ENCODE measurements around the gene PLEKHH3.
"Not testable (repeated sequence)": the region's sequence is repeated elsewhere in the genome, so short reads cannot be mapped to it uniquely, and the experiment has no call there.

The PLEKHH3 gene

DNA sequence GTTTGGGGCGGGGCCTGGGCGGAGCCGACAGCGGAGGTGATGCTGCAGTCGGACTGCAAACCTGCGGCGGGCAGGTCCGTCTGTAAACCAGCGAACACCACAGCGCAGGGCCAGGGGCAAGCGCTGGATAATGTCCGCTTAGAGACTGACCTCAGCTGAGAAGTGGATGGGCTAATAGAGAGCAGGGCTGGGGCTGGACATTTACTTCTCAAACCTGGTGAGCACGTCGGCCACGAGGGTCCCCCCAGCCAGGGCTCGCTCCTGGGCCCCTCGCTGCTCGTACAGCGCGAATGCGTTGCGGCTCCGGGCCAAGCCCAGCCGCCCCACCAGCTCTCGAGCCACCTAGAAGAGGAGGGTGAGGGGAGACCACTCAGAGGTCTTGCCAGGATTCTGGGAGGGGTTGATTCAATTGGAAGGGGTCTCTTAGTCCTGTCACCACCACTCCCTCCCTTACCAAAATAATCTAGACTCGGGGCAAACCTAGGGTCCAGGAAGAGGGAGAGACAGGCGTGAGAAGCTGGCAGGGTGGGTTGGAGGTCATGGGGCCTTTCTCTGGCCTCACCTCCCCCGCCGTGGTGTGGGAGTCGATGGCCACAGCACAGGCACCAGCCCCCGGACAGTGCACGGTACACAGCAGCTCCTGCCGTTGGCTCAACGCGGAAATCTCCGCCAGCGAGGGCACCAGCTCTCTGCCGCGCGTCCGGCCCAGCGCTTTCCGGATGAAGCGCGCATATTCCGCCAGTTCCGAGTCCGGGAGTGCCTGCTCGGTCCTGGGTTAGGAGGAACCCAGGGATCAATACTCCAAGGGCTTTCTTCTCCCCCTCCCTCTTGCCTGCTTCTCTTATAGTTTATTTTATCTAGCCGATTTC is 5.8 kb downstream of the PLEKHH3 start:
- no peak for DNase-seq (ENCODE audit: low spot score)

GRCh38 chr17:42669977-42670788 is 6.6 kb downstream of the PLEKHH3 start:
- no peak for DNase-seq (ENCODE audit: low spot score)

DNA sequence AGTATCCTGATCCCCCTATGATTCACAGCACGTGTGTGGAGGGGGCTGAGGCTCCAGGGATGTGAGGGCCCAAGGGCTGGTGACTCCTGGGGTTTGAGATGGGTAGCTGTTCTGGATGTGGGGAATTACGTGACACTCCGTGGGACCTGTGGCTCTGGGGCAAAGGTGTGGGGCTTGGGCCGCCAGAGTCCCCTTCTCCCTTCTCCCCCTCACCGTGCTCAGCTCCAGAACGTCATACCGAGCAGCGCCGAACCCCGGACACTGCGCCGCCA is 7.2 kb downstream of the PLEKHH3 start:
- no peak for DNase-seq (ENCODE audit: low spot score)

GRCh38 chr17:42667088-42667951 is 9.5 kb downstream of the PLEKHH3 start:
- DNase-seq (ENCODE audit: low spot score) = peak; percentile 88

GRCh38 chr17:42666126-42666525 is 10.7 kb downstream of the PLEKHH3 start:
- not testable (repeated sequence) for DNase-seq (ENCODE audit: low spot score)

DNA sequence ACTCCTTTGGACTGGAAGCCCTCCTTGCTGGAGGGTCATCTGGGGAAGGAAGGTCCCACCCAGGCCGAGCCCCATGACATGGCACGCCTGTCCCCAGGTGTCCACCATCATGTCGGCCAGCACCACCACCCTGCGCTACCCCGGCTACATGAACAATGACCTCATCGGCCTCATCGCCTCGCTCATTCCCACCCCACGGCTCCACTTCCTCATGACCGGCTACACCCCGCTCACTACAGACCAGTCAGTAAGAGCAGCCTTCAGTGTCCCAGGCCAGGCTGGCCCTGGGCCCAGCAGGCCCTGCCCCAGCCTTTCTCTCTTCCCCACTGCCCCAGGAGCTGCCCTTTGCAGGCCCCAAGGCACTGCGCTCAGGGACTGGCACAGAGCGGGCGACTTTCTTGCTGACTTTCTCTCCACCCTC is 11.2 kb downstream of the PLEKHH3 start:
- no peak for DNase-seq (ENCODE audit: low spot score)

GRCh38 chr17:42660692-42661345 is 16.0 kb downstream of the PLEKHH3 start:
- peak; percentile 70 for DNase-seq (ENCODE audit: low spot score)

DNA sequence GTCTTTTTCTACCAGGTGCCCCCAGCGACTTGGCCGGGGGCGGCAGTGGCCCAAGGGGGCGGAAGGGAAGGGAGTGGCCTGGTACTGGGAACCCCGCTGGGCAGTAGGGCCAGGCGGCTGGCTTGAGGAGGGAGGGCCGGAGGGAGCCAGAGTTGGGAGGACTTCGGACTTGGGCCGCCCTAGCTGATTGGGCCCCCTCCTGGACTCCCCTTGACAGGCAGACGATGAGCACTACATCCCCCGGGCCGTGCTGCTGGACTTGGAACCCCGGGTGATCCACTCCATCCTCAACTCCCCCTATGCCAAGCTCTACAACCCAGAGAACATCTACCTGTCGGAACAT is 16.9 kb downstream of the PLEKHH3 start:
- not testable (repeated sequence) for DNase-seq (ENCODE audit: low spot score)

DNA sequence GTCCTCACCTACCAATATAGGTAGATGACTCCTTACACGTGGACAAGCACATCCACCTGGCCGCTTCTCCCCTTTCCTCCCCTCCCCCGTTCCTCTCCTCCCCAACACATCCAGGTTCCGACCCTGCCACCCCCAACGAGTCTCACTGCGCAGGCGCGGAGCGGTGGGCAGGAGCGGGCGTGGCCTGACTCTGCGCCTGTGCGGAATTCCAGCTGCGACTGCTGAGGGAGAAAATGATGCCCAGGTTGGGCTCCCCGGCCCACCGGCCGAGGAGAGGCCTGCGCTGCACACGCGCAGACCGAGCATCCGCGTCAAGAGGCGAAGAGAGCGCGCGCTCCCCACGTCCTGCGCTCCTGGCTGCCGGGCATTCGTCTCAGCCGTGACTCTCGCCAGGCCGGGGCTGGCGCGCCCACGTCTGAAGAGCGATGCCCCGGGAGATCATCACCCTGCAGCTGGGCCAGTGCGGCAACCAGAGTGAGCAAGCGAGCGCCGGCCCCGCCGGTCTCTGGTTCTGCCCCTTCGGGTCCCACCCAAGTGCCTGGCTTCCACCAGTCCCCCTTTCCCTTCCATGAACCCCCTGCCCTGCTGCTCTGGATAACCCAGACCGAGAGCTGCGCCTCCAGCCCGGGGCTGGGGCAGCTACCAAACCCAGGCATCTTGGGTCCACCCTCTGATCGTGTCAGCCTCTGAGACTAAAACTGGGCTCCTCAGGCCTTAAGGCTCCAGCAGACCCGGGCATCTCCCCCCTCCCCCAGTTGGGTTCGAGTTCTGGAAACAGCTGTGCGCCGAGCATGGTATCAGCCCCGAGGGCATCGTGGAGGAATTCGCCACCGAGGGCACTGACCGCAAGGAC is 17.5 kb downstream of the PLEKHH3 start, which contains the start of gene TUBG2:
Gene TUBG2, plus strand, starts transcription at position 206 of the 853 bp plus-strand sequence. Its CDS starts 220 bp downstream, at position 426.
- DNase-seq (ENCODE audit: low spot score) = peak; percentile 99

DNA sequence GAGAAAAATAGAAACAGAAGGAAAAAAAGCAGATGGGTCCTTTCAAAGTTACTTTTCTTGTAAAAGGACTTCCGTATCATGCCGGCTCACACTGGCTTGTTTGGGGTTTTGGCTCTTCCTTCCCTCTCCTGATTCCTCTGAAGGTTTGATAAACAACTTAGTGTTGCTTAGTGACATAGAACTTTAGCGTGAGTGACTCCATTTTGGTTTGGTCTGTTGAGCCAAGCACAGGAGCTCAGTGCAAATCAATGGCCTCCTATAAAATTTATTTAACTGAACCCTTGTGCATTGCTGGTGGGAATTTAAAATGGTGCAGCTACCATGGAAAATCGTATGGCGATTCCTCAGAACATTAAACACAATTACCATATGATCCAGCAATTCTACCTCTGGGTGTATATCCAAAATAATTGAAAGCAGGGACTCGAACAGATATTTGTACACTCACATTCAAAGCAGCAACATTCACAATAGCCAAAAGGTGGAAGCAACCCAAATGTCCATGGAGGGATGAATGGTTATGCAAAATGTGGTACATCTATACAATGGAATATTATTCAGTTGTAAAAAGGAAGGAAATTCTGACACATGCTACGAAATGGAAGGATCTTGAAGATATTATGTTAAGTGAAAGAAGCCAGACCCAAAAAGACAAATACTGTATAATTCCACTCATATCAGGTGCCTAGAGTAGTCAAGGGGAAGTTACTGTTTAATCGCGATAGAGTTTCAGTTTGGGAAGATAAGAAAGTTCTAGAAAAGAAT is 18.8 kb downstream of the PLEKHH3 start:
- no peak for DNase-seq (ENCODE audit: low spot score)

GRCh38 chr17:42655528-42655927 is 21.3 kb downstream of the PLEKHH3 start:
- DNase-seq (ENCODE audit: low spot score) = no peak

DNA sequence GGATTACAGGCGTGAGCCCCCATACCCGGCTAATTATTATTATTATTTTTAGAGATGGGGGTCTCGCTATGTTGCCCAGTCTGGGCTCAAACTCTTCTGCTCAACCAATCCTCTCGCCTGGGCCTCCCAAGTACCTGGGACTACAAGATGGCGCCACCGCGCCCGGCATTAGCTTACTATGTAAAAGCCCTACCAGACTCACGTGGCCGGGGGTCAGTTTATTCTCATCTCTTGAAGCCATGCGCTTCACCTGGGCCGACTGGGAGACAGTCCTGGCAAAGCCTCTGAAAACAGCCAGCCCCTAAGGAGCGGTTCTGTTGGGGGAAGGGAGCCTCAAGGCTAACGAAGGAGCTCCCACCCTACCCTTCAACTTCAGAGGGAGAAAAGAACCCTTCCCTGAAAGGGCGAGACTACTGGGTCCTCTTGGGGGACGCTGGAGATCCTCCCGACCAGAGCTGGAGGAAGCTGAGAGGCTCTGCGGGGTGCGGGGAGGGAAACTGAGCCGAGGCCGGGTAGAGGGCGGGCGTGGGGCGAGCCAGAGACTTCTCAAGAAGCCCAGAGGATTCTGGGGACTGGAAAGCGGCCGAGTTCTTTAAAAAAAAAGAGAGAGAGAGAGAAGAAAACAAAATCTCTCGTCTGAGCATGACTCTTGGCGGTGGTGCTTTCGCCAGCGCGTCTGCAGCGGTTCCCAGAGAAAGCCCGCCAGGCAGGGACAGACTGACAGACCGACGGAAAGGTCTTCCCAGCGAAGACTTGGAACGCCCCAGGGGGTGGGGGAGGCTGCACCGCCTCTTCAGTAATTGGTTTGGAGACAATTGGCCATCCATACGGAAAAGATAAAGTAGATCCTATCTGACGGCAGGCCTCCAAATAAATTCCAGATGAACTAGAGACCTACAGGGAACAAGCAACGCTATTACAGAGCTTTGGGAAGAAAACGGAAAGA is 23.3 kb downstream of the PLEKHH3 start:
- peak; percentile 87 for DNase-seq (ENCODE audit: low spot score)

DNA sequence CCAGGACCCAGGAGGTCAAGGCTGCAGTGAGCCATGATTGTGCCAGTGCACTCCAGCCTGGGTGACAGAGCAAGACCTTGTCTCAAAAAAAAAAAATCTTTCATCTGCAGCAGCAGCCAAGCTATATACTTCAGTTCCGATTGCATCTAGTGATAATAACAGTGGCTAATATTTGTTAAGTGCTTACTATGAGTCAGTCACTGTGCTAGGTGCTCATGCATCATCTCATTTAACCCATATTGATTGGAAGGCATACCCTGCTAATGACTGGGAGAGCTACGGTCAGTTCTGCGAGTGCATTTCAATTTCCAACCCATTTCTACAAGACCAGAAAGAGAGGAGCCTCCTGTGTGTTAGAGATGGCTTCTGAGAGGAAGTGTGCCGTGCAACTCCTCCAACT is 25.4 kb downstream of the PLEKHH3 start:
- DNase-seq (ENCODE audit: low spot score) = no peak

DNA sequence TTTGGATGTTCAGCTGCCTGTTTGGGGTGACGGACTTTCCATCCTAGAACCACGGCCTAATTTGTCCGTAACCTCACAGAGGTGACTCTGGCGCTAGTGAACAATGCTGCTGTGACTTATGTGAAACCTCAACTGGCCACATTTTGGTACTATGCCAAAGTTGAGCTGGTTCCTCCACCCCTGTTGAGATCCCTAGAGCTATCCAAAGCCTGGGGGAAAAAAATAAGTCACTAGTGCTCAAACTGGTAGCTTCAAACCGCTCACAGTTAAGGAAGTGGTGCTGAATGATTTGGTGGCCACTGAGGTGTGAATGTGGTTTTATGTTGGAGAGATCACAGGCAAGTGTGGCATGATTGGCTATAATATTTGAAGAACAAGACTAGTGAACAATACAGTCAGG is 29.0 kb downstream of the PLEKHH3 start:
- DNase-seq (ENCODE audit: low spot score) = no peak

DNA sequence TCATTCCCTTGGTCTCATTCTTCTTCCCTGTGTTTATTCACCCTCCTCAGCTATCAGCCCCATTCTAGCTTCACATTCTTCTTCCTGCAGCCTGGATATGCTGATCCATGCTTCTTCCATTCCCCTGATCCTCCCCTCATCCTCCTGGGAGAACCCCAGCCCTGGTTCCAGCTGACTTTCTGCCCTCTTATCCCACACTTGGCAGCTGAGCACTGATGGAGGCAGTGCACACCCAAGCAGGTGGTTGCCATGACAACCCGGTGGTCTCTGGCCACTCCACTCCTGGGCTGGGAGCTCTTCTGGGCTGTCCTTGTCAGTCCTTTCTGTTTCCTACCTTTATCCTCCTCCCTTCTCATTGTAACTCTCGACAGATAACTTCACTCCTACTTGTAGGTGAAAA is 34.5 kb downstream of the PLEKHH3 start:
- DNase-seq (ENCODE audit: low spot score) = no peak

DNA sequence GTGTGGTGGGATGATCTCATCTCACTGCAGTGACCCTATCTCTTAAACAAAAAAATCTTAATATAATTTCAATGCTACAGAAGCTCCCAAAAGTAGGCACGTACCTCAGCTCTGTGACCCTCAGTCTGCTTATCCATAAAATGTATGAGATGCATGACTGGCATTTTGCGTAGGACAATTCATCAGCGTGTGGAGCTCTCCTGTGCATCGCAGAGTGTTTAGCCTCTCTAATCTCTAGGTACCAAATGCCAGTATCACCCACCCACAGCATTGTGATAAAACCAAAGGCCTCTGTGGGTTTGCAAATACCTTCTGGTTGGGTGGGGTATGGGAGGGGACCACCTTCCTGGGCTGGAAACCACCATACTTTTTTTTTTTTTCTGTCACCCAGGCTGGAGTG is 36.7 kb downstream of the PLEKHH3 start:
- DNase-seq (ENCODE audit: low spot score) = no peak

DNA sequence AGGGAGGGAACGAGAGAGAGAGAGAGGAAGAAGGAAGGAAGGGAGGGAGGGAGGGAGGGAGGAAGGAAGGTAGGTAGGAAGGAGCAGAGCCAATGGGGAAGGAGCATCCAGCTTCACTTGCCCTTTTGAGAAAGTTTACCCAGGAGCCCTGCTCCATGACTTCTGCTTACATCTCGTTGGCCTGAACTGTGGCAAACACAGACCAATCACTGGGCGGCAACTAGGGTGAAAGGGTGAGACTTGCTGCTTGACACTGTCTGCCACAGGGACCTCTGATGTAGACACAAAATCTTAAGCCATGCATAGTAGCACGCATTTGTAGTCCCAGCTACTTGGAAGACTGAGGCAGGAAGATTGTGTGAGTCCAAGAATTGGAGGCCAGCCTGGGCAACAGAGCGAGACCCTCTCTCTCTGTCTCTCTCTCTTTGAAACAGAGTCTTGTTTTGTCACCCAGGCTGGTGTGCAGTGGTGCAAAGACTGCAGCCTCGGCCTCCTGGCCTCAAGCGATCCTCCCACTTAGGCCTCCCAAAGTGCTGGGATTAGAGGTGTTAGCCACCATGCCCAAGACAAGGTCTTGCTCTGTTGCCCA is 37.2 kb downstream of the PLEKHH3 start:
- no peak for DNase-seq (ENCODE audit: low spot score)

DNA sequence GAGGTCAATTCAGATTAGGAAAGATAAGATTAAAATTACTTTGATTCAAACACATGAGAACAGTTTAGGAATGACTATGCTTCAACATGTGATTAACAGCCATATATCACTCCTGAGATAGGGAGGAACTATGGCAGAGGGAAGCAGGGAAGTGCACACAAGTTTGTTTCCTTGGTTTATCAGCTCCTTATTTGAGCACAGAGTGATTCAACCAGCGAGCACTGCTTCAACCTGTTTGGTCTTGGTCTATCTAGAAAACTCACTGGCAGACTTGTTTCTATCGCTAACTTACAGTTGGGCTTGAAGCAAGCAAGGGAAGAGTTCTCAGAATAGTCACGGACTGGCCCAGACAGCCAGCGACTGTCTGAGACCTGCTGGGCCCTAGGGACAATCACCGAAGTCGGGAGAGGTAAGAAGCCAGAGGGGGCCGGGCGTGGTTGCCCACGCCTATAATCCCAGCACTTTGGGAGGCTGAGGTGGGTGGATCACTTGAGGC is 43.8 kb downstream of the PLEKHH3 start:
- DNase-seq (ENCODE audit: low spot score) = no peak
